Ovary (tissue), 3 donors: ENCODE results near the gene MT3.

Experiments
- POLR2A ChIP-seq: fragments of 450-650 bp; IDR thresholded peaks from one replicate; pipeline ENCODE4 v1.6.1; 2017; ENCODE audit warnings: antibody characterized with exemption, mild to moderate bottlenecking, moderate library complexity
- TF ChIP-seq, protein P1 (sequence below), 3 donors: fragments of 450-650 bp in 2 of 3; fragments of 200-600 bp in 1 of 3; IDR thresholded peaks; one replicate each; pipeline versions ENCODE4 v1.5.1 to v1.8.0; 2016 to 2022; ENCODE audit warnings: antibody characterized with exemption in 3 of 3, mild to moderate bottlenecking in 1 of 3
- donor health status: DM: no; HTN: no; CAD: no.

DNA sequence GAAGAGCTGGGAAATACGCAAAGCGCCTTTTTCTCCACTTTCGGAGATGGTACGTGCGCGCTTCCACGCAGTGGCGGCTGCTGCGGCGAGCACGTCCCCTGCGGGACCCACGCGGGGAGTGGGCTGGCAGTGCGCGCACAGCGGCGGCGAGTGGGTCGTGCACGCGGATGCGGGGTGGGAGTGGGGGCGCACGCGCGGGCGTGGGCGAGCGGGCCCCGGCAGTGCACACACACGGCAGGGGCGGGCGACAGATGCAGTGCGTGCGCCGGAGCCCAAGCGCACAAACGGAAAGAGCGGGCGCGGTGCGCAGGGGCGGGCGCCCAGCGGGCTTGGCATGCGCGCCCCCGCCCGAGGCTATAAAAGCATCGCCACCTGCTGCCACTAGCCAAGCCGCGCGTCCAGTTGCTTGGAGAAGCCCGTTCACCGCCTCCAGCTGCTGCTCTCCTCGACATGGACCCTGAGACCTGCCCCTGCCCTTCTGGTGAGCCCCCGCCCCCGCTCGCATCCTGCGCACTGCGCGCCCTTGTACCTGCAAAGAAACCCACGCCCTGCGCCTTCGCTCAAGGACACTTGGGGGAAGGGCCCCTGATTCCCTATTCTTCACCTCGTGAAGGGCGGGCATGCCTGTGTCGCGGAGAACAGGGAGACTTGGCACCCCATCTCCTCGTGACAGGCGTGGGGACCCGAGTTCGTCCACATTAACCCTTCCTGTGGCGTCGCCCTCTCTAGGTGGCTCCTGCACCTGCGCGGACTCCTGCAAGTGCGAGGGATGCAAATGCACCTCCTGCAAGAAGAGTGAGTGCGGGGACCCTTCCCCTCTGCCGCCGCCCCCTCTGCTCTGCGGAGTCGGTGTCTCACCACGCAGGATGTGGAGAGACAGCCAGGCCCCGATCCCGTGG, at the start of gene MT3:
- TF ChIP-seq, protein P1, sequence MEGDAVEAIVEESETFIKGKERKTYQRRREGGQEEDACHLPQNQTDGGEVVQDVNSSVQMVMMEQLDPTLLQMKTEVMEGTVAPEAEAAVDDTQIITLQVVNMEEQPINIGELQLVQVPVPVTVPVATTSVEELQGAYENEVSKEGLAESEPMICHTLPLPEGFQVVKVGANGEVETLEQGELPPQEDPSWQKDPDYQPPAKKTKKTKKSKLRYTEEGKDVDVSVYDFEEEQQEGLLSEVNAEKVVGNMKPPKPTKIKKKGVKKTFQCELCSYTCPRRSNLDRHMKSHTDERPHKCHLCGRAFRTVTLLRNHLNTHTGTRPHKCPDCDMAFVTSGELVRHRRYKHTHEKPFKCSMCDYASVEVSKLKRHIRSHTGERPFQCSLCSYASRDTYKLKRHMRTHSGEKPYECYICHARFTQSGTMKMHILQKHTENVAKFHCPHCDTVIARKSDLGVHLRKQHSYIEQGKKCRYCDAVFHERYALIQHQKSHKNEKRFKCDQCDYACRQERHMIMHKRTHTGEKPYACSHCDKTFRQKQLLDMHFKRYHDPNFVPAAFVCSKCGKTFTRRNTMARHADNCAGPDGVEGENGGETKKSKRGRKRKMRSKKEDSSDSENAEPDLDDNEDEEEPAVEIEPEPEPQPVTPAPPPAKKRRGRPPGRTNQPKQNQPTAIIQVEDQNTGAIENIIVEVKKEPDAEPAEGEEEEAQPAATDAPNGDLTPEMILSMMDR (IDR thresholded peaks at IDR 0.05) = no peak
- TF ChIP-seq POLR2A = no peak
